Measurements from ENCODE around the gene CAPNS1.

DNA sequence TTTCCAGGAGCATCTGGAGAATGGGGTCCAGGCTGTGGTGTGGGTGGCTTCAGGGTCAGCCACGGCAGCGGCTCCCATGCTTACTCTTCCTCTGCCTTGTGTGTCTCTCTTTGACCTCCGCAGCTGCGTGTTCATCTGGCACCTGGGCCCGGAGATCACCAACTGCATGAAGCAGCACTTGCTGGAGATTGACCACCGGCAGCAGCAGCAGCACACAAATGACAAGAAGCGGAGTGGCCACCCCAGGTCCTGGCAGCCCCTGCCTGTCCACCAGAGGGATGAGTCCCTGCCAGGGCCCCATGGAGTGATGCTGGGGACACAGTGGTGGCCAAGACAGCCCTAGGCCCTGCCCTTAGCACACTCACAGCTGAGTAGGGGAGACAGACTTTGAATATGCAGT is 47.3 kb upstream of the CAPNS1 start:
- TF ChIP-seq, protein P1, sequence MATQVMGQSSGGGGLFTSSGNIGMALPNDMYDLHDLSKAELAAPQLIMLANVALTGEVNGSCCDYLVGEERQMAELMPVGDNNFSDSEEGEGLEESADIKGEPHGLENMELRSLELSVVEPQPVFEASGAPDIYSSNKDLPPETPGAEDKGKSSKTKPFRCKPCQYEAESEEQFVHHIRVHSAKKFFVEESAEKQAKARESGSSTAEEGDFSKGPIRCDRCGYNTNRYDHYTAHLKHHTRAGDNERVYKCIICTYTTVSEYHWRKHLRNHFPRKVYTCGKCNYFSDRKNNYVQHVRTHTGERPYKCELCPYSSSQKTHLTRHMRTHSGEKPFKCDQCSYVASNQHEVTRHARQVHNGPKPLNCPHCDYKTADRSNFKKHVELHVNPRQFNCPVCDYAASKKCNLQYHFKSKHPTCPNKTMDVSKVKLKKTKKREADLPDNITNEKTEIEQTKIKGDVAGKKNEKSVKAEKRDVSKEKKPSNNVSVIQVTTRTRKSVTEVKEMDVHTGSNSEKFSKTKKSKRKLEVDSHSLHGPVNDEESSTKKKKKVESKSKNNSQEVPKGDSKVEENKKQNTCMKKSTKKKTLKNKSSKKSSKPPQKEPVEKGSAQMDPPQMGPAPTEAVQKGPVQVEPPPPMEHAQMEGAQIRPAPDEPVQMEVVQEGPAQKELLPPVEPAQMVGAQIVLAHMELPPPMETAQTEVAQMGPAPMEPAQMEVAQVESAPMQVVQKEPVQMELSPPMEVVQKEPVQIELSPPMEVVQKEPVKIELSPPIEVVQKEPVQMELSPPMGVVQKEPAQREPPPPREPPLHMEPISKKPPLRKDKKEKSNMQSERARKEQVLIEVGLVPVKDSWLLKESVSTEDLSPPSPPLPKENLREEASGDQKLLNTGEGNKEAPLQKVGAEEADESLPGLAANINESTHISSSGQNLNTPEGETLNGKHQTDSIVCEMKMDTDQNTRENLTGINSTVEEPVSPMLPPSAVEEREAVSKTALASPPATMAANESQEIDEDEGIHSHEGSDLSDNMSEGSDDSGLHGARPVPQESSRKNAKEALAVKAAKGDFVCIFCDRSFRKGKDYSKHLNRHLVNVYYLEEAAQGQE (IDR thresholded peaks at IDR 0.05; ENCODE audit: insufficient replicate concordance, low read depth) = no peak
- TF ChIP-seq, protein P2, sequence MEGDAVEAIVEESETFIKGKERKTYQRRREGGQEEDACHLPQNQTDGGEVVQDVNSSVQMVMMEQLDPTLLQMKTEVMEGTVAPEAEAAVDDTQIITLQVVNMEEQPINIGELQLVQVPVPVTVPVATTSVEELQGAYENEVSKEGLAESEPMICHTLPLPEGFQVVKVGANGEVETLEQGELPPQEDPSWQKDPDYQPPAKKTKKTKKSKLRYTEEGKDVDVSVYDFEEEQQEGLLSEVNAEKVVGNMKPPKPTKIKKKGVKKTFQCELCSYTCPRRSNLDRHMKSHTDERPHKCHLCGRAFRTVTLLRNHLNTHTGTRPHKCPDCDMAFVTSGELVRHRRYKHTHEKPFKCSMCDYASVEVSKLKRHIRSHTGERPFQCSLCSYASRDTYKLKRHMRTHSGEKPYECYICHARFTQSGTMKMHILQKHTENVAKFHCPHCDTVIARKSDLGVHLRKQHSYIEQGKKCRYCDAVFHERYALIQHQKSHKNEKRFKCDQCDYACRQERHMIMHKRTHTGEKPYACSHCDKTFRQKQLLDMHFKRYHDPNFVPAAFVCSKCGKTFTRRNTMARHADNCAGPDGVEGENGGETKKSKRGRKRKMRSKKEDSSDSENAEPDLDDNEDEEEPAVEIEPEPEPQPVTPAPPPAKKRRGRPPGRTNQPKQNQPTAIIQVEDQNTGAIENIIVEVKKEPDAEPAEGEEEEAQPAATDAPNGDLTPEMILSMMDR (IDR thresholded peaks at IDR 0.05; ENCODE audit: insufficient read depth, low read length) = no peak
- TF ChIP-seq SPI1 (IDR thresholded peaks at IDR 0.05; ENCODE audit: borderline replicate concordance, low read depth) (no peak), POLR2AphosphoS5 (IDR thresholded peaks at IDR 0.05; ENCODE audit: low read depth) (no peak), GABPA (IDR thresholded peaks at IDR 0.05; ENCODE audit: low read depth) (no peak)

All from HL-60 (cell line).